HG02870 (cell line): ENCODE data around the gene DOCK6.
A peak's percentile ranks its signal among the peaks of the same experiment; 100 is the strongest.

ENCODE experiments used
- ATAC-seq: cut with Tn5 transposase; IDR thresholded peaks from one replicate; pipeline ENCODE4 v1.9.1; 2021; ENCODE audit warnings: mild to moderate bottlenecking, moderate library complexity; ENCODE audit not compliant: unreplicated experiment

The DOCK6 gene

GRCh38 chr19:11261971-11262839 lies at the start of gene DOCK6:
TSS of gene DOCK6 (minus strand) at chr19:11262524. CDS start at chr19:11262440, 84 bp downstream.
- ATAC-seq: no peak

- no peak for ATAC-seq
Observed at GRCh38 chr19:11306337-11306736, 44.0 kb upstream of the DOCK6 start.

- no peak for ATAC-seq
Observed at GRCh38 chr19:11304936-11305335, 42.6 kb upstream of the DOCK6 start.

GRCh38 chr19:11300811-11301120 lies 38.4 kb upstream of the DOCK6 start:
- no peak for ATAC-seq

GRCh38 chr19:11299946-11300810 lies 37.9 kb upstream of the DOCK6 start:
- ATAC-seq: no peak

- ATAC-seq: no peak
Observed at GRCh38 chr19:11296264-11296663, 33.9 kb upstream of the DOCK6 start.

GRCh38 chr19:11295665-11296245 lies 33.4 kb upstream of the DOCK6 start, which contains the start of gene TSPAN16:
TSS of gene TSPAN16 (plus strand) at chr19:11296160. CDS start at chr19:11296298, 138 bp downstream.
- no peak for ATAC-seq

- no peak for ATAC-seq
Observed at GRCh38 chr19:11295180-11295579, 32.9 kb upstream of the DOCK6 start.

GRCh38 chr19:11293433-11294389 lies 31.4 kb upstream of the DOCK6 start:
- peak; percentile 51 for ATAC-seq

GRCh38 chr19:11291991-11292390 lies 29.7 kb upstream of the DOCK6 start:
- ATAC-seq: no peak

- ATAC-seq: no peak
Observed at GRCh38 chr19:11291415-11291814, 29.1 kb upstream of the DOCK6 start.

- ATAC-seq: no peak
Observed at GRCh38 chr19:11290256-11290655, 27.9 kb upstream of the DOCK6 start.

GRCh38 chr19:11288349-11288748 lies 26.0 kb upstream of the DOCK6 start:
- no peak for ATAC-seq

- no peak for ATAC-seq
Observed at GRCh38 chr19:11286312-11286974, 24.1 kb upstream of the DOCK6 start.

GRCh38 chr19:11284515-11284914 lies 22.2 kb upstream of the DOCK6 start:
- ATAC-seq: no peak

GRCh38 chr19:11281356-11282049 lies 19.2 kb upstream of the DOCK6 start:
- ATAC-seq: no peak

- ATAC-seq: no peak
Observed at GRCh38 chr19:11279505-11280236, 17.3 kb upstream of the DOCK6 start.

- no peak for ATAC-seq
Observed at GRCh38 chr19:11278670-11279069, 16.3 kb upstream of the DOCK6 start.
